ENCODE measurements around the gene PKD1L1.

DNA sequence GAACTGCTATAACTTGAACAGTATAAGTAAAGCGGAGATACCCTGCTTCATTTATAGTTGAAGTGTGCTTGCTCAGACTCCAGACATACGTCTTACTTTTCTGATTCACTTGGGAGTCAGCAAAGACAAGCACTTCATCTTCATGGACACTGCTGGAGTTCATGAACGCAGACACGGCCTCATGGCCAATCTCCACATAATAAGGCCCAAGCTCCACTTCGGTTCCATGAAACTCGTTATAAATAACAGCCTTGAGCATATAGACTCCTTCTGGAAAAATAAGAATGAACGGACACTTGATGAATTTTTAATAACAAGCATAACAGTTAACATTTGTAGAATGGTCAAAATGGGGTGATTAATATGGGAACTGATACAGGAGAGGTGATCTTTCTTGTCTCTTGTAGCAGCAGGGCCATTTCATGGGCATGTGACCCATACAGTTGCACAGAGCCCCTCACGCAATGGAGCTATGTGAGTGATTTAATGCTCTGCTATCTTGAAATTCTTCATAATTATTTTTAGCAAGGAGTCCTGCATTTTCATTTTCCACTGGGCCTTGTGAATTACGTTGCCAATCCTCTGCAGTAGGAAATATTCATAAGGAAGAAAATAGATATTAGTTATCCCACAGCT lies 40.2 kb downstream of the PKD1L1 start:
- TF ChIP-seq, protein P1, sequence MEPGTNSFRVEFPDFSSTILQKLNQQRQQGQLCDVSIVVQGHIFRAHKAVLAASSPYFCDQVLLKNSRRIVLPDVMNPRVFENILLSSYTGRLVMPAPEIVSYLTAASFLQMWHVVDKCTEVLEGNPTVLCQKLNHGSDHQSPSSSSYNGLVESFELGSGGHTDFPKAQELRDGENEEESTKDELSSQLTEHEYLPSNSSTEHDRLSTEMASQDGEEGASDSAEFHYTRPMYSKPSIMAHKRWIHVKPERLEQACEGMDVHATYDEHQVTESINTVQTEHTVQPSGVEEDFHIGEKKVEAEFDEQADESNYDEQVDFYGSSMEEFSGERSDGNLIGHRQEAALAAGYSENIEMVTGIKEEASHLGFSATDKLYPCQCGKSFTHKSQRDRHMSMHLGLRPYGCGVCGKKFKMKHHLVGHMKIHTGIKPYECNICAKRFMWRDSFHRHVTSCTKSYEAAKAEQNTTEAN (CRISPR knock-in tag; IDR thresholded peaks at IDR 0.05), result no peak
- TF ChIP-seq, protein P2, sequence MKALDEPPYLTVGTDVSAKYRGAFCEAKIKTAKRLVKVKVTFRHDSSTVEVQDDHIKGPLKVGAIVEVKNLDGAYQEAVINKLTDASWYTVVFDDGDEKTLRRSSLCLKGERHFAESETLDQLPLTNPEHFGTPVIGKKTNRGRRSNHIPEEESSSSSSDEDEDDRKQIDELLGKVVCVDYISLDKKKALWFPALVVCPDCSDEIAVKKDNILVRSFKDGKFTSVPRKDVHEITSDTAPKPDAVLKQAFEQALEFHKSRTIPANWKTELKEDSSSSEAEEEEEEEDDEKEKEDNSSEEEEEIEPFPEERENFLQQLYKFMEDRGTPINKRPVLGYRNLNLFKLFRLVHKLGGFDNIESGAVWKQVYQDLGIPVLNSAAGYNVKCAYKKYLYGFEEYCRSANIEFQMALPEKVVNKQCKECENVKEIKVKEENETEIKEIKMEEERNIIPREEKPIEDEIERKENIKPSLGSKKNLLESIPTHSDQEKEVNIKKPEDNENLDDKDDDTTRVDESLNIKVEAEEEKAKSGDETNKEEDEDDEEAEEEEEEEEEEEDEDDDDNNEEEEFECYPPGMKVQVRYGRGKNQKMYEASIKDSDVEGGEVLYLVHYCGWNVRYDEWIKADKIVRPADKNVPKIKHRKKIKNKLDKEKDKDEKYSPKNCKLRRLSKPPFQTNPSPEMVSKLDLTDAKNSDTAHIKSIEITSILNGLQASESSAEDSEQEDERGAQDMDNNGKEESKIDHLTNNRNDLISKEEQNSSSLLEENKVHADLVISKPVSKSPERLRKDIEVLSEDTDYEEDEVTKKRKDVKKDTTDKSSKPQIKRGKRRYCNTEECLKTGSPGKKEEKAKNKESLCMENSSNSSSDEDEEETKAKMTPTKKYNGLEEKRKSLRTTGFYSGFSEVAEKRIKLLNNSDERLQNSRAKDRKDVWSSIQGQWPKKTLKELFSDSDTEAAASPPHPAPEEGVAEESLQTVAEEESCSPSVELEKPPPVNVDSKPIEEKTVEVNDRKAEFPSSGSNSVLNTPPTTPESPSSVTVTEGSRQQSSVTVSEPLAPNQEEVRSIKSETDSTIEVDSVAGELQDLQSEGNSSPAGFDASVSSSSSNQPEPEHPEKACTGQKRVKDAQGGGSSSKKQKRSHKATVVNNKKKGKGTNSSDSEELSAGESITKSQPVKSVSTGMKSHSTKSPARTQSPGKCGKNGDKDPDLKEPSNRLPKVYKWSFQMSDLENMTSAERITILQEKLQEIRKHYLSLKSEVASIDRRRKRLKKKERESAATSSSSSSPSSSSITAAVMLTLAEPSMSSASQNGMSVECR (CRISPR knock-in tag; IDR thresholded peaks at IDR 0.05; ENCODE audit: borderline replicate concordance), result no peak
- TF ChIP-seq, protein P3, sequence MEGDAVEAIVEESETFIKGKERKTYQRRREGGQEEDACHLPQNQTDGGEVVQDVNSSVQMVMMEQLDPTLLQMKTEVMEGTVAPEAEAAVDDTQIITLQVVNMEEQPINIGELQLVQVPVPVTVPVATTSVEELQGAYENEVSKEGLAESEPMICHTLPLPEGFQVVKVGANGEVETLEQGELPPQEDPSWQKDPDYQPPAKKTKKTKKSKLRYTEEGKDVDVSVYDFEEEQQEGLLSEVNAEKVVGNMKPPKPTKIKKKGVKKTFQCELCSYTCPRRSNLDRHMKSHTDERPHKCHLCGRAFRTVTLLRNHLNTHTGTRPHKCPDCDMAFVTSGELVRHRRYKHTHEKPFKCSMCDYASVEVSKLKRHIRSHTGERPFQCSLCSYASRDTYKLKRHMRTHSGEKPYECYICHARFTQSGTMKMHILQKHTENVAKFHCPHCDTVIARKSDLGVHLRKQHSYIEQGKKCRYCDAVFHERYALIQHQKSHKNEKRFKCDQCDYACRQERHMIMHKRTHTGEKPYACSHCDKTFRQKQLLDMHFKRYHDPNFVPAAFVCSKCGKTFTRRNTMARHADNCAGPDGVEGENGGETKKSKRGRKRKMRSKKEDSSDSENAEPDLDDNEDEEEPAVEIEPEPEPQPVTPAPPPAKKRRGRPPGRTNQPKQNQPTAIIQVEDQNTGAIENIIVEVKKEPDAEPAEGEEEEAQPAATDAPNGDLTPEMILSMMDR (IDR thresholded peaks at IDR 0.05), result no peak
- no peak for TF ChIP-seq TCF7 (CRISPR knock-in tag; IDR thresholded peaks at IDR 0.05; ENCODE audit: low read depth)
- TF ChIP-seq, protein P4, sequence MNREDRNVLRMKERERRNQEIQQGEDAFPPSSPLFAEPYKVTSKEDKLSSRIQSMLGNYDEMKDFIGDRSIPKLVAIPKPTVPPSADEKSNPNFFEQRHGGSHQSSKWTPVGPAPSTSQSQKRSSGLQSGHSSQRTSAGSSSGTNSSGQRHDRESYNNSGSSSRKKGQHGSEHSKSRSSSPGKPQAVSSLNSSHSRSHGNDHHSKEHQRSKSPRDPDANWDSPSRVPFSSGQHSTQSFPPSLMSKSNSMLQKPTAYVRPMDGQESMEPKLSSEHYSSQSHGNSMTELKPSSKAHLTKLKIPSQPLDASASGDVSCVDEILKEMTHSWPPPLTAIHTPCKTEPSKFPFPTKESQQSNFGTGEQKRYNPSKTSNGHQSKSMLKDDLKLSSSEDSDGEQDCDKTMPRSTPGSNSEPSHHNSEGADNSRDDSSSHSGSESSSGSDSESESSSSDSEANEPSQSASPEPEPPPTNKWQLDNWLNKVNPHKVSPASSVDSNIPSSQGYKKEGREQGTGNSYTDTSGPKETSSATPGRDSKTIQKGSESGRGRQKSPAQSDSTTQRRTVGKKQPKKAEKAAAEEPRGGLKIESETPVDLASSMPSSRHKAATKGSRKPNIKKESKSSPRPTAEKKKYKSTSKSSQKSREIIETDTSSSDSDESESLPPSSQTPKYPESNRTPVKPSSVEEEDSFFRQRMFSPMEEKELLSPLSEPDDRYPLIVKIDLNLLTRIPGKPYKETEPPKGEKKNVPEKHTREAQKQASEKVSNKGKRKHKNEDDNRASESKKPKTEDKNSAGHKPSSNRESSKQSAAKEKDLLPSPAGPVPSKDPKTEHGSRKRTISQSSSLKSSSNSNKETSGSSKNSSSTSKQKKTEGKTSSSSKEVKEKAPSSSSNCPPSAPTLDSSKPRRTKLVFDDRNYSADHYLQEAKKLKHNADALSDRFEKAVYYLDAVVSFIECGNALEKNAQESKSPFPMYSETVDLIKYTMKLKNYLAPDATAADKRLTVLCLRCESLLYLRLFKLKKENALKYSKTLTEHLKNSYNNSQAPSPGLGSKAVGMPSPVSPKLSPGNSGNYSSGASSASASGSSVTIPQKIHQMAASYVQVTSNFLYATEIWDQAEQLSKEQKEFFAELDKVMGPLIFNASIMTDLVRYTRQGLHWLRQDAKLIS (CRISPR knock-in tag; IDR thresholded peaks at IDR 0.05; ENCODE audit: borderline replicate concordance), result no peak
- no peak for TF ChIP-seq SP1 (CRISPR knock-in tag; conservative IDR thresholded peaks at IDR 0.05)
- TF ChIP-seq, protein P5, sequence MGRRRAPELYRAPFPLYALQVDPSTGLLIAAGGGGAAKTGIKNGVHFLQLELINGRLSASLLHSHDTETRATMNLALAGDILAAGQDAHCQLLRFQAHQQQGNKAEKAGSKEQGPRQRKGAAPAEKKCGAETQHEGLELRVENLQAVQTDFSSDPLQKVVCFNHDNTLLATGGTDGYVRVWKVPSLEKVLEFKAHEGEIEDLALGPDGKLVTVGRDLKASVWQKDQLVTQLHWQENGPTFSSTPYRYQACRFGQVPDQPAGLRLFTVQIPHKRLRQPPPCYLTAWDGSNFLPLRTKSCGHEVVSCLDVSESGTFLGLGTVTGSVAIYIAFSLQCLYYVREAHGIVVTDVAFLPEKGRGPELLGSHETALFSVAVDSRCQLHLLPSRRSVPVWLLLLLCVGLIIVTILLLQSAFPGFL (CRISPR knock-in tag; IDR thresholded peaks at IDR 0.05; ENCODE audit: borderline replicate concordance), result no peak
- TF ChIP-seq, protein P6, sequence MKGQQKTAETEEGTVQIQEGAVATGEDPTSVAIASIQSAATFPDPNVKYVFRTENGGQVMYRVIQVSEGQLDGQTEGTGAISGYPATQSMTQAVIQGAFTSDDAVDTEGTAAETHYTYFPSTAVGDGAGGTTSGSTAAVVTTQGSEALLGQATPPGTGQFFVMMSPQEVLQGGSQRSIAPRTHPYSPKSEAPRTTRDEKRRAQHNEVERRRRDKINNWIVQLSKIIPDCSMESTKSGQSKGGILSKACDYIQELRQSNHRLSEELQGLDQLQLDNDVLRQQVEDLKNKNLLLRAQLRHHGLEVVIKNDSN (CRISPR knock-in tag; IDR thresholded peaks at IDR 0.05), result no peak
- TF ChIP-seq, protein P7, sequence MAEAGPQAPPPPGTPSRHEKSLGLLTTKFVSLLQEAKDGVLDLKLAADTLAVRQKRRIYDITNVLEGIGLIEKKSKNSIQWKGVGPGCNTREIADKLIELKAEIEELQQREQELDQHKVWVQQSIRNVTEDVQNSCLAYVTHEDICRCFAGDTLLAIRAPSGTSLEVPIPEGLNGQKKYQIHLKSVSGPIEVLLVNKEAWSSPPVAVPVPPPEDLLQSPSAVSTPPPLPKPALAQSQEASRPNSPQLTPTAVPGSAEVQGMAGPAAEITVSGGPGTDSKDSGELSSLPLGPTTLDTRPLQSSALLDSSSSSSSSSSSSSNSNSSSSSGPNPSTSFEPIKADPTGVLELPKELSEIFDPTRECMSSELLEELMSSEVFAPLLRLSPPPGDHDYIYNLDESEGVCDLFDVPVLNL (CRISPR knock-in tag; IDR thresholded peaks at IDR 0.05; ENCODE audit: borderline replicate concordance, low read depth), result no peak
- TF ChIP-seq, protein P8, sequence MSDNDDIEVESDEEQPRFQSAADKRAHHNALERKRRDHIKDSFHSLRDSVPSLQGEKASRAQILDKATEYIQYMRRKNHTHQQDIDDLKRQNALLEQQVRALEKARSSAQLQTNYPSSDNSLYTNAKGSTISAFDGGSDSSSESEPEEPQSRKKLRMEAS (CRISPR knock-in tag; IDR thresholded peaks at IDR 0.05), result no peak
- TF ChIP-seq ZNF263 (CRISPR knock-in tag; IDR thresholded peaks at IDR 0.05; ENCODE audit: low read depth), result no peak
